ENCODE measurements around the gene CTDP1.

Gene CTDP1

GRCh38 chr18:79769698-79770500 is 90.3 kb downstream of the CTDP1 start:
- no peak for DNase-seq

GRCh38 chr18:79770501-79770815 is 90.9 kb downstream of the CTDP1 start:
- no peak for DNase-seq

GRCh38 chr18:79770826-79771225 is 91.2 kb downstream of the CTDP1 start:
- DNase-seq = no peak

GRCh38 chr18:79771446-79772107 is 92.0 kb downstream of the CTDP1 start:
- DNase-seq = no peak

- no peak for DNase-seq
These were observed 92.7 kb downstream of the CTDP1 start for GRCh38 chr18:79772108-79772864.

- no peak for DNase-seq
These were observed 93.5 kb downstream of the CTDP1 start for GRCh38 chr18:79772865-79773696.

- no peak for DNase-seq
These were observed 94.5 kb downstream of the CTDP1 start for GRCh38 chr18:79774111-79774510.

GRCh38 chr18:79775441-79776221 is 96.0 kb downstream of the CTDP1 start:
- no peak for DNase-seq

GRCh38 chr18:79776674-79777073 is 97.1 kb downstream of the CTDP1 start:
- no peak for DNase-seq

- no peak for DNase-seq
These were observed 98.7 kb downstream of the CTDP1 start for GRCh38 chr18:79778291-79778791.

- DNase-seq = no peak
These were observed 99.6 kb downstream of the CTDP1 start for GRCh38 chr18:79779021-79779699.

GRCh38 chr18:79779700-79780190 is 100.1 kb downstream of the CTDP1 start:
- DNase-seq = no peak

GRCh38 chr18:79780547-79780946 is 100.9 kb downstream of the CTDP1 start:
- no peak for DNase-seq

GRCh38 chr18:79781331-79781941 is 101.8 kb downstream of the CTDP1 start:
- DNase-seq = no peak

- DNase-seq = no peak
These were observed 103.1 kb downstream of the CTDP1 start for GRCh38 chr18:79782566-79783308.

- DNase-seq = no peak
These were observed 104.7 kb downstream of the CTDP1 start for GRCh38 chr18:79784071-79784913.

- peak; percentile 8 for DNase-seq
These were observed 105.6 kb downstream of the CTDP1 start for GRCh38 chr18:79784965-79785770.

- DNase-seq = no peak
These were observed 106.2 kb downstream of the CTDP1 start for GRCh38 chr18:79785831-79786230.

All from fibroblast of skin of right quadriceps (primary cell).